HEK293 (cell line): ENCODE measurements around the gene SLC28A3.

ENCODE experiments used
- CTCF ChIA-PET: fragments of 350-600 bp; formaldehyde crosslinking; extraction: SDS; loops from one replicate; lab custom pipeline; 2021; ENCODE audit warnings: antibody characterized with exemption; lab: Yijun Ruan, JAX
- POLR2A ChIA-PET: fragments of 300-600 bp; formaldehyde crosslinking; extraction: SDS; loops from one replicate; lab custom pipeline; 2020; ENCODE audit warnings: antibody characterized with exemption, inconsistent platforms; lab: Yijun Ruan, JAX
- H3K27ac ChIP-seq: fragments of 200-500 bp; sonication (Bioruptor generic); 2 replicates; pipeline ENCODE4 v1.5.1; 2014; ENCODE audit warnings: low read depth, low read length, control low read depth, inconsistent platforms; ENCODE audit errors: extremely low read depth
- H3K36me3 ChIP-seq, 2 experiments: fragments of 200-500 bp in 1 of 2; sonication (Bioruptor generic) in 1 of 2; 1 replicate in 1 of 2; 2 replicates in 1 of 2; pipeline ENCODE4 v1.5.1; 2014 to 2017; ENCODE audit warnings: inconsistent platforms in 2 of 2, low read length in 2 of 2; ENCODE audit not compliant: control insufficient read depth in 2 of 2, insufficient read depth in 1 of 2
- H3K4me1 ChIP-seq: fragments of 200-500 bp; sonication (Bioruptor generic); 2 replicates; pipeline ENCODE4 v1.5.1; 2014; ENCODE audit warnings: mild to moderate bottlenecking, low read length, inconsistent platforms; ENCODE audit not compliant: control insufficient read depth, insufficient read depth
- H3K4me3 ChIP-seq: 2 replicates; pipeline ENCODE4 v1.5.1; 2011; ENCODE audit warnings: low read depth, mild to moderate bottlenecking, control low read depth, low read length, moderate library complexity
- H3K9me3 ChIP-seq: fragments of 200-500 bp; sonication (Bioruptor generic); 2 replicates; pipeline ENCODE4 v1.5.1; 2014; ENCODE audit warnings: low read depth, low read length, inconsistent platforms; ENCODE audit not compliant: control insufficient read depth, insufficient read depth
- EGR2 ChIP-seq: fragments of 450-650 bp; formaldehyde crosslinking; IDR thresholded peaks from 2 replicates; pipeline ENCODE4 v1.5.1; 2016; ENCODE audit warnings: low read depth, missing biosample characterization, missing genetic modification characterization
- IKZF3 ChIP-seq: fragments of 450-650 bp; IDR thresholded peaks from 2 replicates; pipeline ENCODE4 v1.5.0; 2018; ENCODE audit warnings: missing biosample characterization, mild to moderate bottlenecking, missing genetic modification characterization, moderate library complexity
- KLF9 ChIP-seq: fragments of 450-650 bp; formaldehyde crosslinking; IDR thresholded peaks from 2 replicates; pipeline ENCODE4 v1.5.1; 2016; ENCODE audit warnings: missing biosample characterization, missing genetic modification characterization, low read depth
- OSR2 ChIP-seq: fragments of 450-650 bp; formaldehyde crosslinking; IDR thresholded peaks from 2 replicates; pipeline ENCODE4 v1.5.1; 2016; ENCODE audit warnings: missing biosample characterization, missing genetic modification characterization
- YY2 ChIP-seq: fragments of 450-650 bp; formaldehyde crosslinking; IDR thresholded peaks from 2 replicates; pipeline ENCODE4 v1.5.1; 2016; ENCODE audit warnings: missing biosample characterization, missing genetic modification characterization
- ZFP3 ChIP-seq: fragments of 450-650 bp; formaldehyde crosslinking; IDR thresholded peaks from 2 replicates; pipeline ENCODE4 v1.5.1; 2016; ENCODE audit warnings: low read depth, missing biosample characterization, missing genetic modification characterization
- ZFP69B ChIP-seq: fragments of 450-650 bp; formaldehyde crosslinking; IDR thresholded peaks from 2 replicates; pipeline ENCODE4 v1.5.1; 2016; ENCODE audit warnings: missing biosample characterization, missing genetic modification characterization
- ZNF114 ChIP-seq: fragments of 450-650 bp; formaldehyde crosslinking; IDR thresholded peaks from 2 replicates; pipeline ENCODE4 v1.5.0; 2017; ENCODE audit warnings: missing biosample characterization, missing genetic modification characterization
- ZNF146 ChIP-seq: fragments of 450-650 bp; formaldehyde crosslinking; IDR thresholded peaks from 2 replicates; pipeline ENCODE4 v1.5.1; 2016; ENCODE audit warnings: missing biosample characterization, missing genetic modification characterization
- ZNF155 ChIP-seq: fragments of 450-650 bp; formaldehyde crosslinking; IDR thresholded peaks from 2 replicates; pipeline ENCODE4 v1.5.1; 2016; ENCODE audit warnings: missing biosample characterization, missing genetic modification characterization
- ZNF16 ChIP-seq: fragments of 450-650 bp; formaldehyde crosslinking; IDR thresholded peaks from 2 replicates; pipeline ENCODE4 v1.5.1; 2016; ENCODE audit warnings: low read depth, missing biosample characterization, missing genetic modification characterization
- ZNF169 ChIP-seq: fragments of 450-650 bp; formaldehyde crosslinking; IDR thresholded peaks from 2 replicates; pipeline ENCODE4 v1.5.1; 2016; ENCODE audit warnings: missing biosample characterization, missing genetic modification characterization
- ZNF274 ChIP-seq, 2 experiments: fragments of 200-500 bp in 1 of 2; fragments of 450-650 bp in 1 of 2; sonication (Bioruptor generic) in 1 of 2; formaldehyde crosslinking in 1 of 2; IDR thresholded peaks; 2 replicates each; pipeline versions ENCODE4 v1.5.1 to v1.6.1; 2014 to 2016; ENCODE audit warnings: borderline replicate concordance in 1 of 2, inconsistent platforms in 1 of 2, low read length in 1 of 2, missing biosample characterization in 1 of 2, missing genetic modification characterization in 1 of 2
- ZNF341 ChIP-seq: fragments of 450-650 bp; formaldehyde crosslinking; IDR thresholded peaks from 2 replicates; pipeline ENCODE4; 2016; ENCODE audit warnings: low read depth, missing biosample characterization, missing genetic modification characterization
- ZNF404 ChIP-seq: fragments of 450-650 bp; formaldehyde crosslinking; IDR thresholded peaks from 2 replicates; pipeline ENCODE4 v1.5.1; 2017; ENCODE audit warnings: missing biosample characterization, missing genetic modification characterization
- ZNF514 ChIP-seq: fragments of 450-650 bp; formaldehyde crosslinking; IDR thresholded peaks from 2 replicates; pipeline ENCODE4 v1.5.1; 2016; ENCODE audit warnings: missing biosample characterization, missing genetic modification characterization
- ZNF658 ChIP-seq: fragments of 450-650 bp; formaldehyde crosslinking; IDR thresholded peaks from 2 replicates; pipeline ENCODE4; 2016; ENCODE audit warnings: missing biosample characterization, missing genetic modification characterization
- ZNF677 ChIP-seq: fragments of 450-650 bp; IDR thresholded peaks from 2 replicates; pipeline ENCODE4 v1.5.0; 2018; ENCODE audit warnings: missing biosample characterization, mild to moderate bottlenecking, missing genetic modification characterization, moderate library complexity
- ZNF777 ChIP-seq: fragments of 450-650 bp; formaldehyde crosslinking; IDR thresholded peaks from 2 replicates; pipeline ENCODE4 v1.5.1; 2017; ENCODE audit warnings: missing biosample characterization, missing genetic modification characterization, borderline replicate concordance
- TF ChIP-seq, protein P1 (sequence below): fragments of 450-650 bp; formaldehyde crosslinking; IDR thresholded peaks from 2 replicates; pipeline ENCODE4 v1.5.1; 2016; ENCODE audit warnings: missing biosample characterization, missing genetic modification characterization, borderline replicate concordance
- TF ChIP-seq, protein P2 (sequence below): fragments of 450-650 bp; formaldehyde crosslinking; optimal IDR thresholded peaks from 2 replicates; pipeline ENCODE3; 2016; ENCODE audit warnings: missing biosample characterization, mild to moderate bottlenecking, missing genetic modification characterization
- TF ChIP-seq, protein P3 (sequence below): fragments of 450-650 bp; formaldehyde crosslinking; IDR thresholded peaks from 2 replicates; pipeline ENCODE4 v1.5.1; 2016; ENCODE audit warnings: missing biosample characterization, missing genetic modification characterization

Gene SLC28A3

DNA sequence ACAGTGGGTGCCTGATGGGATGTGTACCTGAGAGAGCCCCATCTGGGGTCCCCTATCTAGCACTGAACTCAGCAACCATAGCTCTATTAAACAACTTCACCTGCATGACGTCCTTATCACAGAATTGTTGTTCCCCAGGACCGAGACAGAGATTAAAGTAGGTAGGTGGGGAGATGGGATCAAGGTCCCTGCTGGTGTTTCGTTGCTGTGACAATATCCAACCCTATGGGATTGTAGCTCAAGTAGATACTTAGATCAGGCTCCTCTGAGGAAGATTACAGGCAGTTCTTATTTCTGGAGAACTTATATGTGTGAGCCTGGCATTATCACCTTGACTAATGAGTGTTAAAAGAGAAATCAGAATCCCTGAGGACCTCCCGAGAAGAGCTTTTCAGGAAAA lies 84.9 kb downstream of the SLC28A3 start (continued):
- TF ChIP-seq ZNF155 = no peak

DNA sequence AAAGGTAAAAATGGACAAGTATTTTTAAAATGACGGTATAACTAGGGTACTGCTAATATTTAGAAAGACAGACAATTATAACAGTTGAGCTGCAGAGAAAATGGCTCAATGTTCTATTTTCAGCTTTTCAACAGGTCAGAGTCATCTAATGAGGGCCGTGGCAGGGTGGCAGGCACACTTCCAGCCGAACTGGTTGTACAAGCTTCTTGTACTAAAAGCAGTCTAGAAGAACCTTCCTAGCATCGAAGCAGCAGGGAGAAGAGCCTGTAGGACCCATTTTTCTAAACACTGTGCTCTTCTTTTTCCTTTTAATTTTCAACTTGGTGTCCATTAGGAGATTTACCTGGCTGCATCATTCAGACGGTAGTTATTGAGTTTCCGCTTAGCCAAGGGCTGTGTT lies 85.6 kb downstream of the SLC28A3 start:
- Histone ChIP-seq H3K27ac (no peak overlapping the region), H3K9me3 (no peaks in the 10 kb centered on the region), H3K4me3 (no peak overlapping the region), H3K36me3 (no peaks in the 10 kb centered on the region), H3K4me1 (no peaks in the 10 kb centered on the region)
- POLR2A ChIA-PET = no interaction called here
- TF ChIP-seq OSR2 (tag by site-specific recombination) (no peak), ZNF677 (tag by site-specific recombination) (no peak), ZNF404 (tag by site-specific recombination) (no peak), ZNF777 (no peak), ZFP69B (tag by site-specific recombination) (no peak), ZNF514 (tag by site-specific recombination) (no peak), ZNF658 (no peak), ZNF114 (tag by site-specific recombination) (no peak)
- TF ChIP-seq, protein P1, sequence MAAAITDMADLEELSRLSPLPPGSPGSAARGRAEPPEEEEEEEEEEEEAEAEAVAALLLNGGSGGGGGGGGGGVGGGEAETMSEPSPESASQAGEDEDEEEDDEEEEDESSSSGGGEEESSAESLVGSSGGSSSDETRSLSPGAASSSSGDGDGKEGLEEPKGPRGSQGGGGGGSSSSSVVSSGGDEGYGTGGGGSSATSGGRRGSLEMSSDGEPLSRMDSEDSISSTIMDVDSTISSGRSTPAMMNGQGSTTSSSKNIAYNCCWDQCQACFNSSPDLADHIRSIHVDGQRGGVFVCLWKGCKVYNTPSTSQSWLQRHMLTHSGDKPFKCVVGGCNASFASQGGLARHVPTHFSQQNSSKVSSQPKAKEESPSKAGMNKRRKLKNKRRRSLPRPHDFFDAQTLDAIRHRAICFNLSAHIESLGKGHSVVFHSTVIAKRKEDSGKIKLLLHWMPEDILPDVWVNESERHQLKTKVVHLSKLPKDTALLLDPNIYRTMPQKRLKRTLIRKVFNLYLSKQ (tag by site-specific recombination) = no peak
- TF ChIP-seq, protein P2, sequence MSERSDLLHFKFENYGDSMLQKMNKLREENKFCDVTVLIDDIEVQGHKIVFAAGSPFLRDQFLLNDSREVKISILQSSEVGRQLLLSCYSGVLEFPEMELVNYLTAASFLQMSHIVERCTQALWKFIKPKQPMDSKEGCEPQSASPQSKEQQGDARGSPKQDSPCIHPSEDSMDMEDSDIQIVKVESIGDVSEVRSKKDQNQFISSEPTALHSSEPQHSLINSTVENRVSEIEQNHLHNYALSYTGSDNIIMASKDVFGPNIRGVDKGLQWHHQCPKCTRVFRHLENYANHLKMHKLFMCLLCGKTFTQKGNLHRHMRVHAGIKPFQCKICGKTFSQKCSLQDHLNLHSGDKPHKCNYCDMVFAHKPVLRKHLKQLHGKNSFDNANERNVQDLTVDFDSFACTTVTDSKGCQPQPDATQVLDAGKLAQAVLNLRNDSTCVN (tag by site-specific recombination) = no peak
- CTCF ChIA-PET = interaction anchor here (1.0 to 1.6 kb wide), 3 partner anchors 12 to 81 kb away, joined by 3 to 4 read pairs (median 3); no protein-coding TSS in a partner anchor

DNA sequence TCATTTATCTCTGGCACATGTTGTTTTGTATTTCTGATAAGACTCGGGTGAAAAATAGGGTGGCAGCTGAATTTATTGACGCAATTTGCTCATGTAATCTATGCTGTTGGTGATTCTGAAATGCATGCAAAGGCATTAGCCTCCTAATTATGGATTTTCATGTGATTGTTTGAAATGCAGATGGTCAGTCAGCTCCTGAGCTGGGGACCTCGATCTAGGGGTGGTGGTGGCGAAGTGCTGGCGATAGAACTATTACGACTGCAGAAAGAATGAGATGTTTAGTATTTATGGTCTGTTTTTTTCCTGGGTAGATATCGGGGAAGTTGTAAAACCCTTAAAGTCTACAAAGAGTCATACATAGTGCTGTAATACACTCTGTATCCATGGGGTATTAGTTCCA lies 88.6 kb downstream of the SLC28A3 start:
- Histone ChIP-seq H3K4me3 (no peak overlapping the region), H3K27ac (no peak overlapping the region), H3K9me3 (no peaks in the 10 kb centered on the region), H3K36me3 (no peaks in the 10 kb centered on the region), H3K4me1 (no peaks in the 10 kb centered on the region)
- POLR2A ChIA-PET = no interaction called here
- CTCF ChIA-PET = interaction anchor here (1.4 to 3.4 kb wide), 2 partner anchors 9 to 15 kb away, joined by 4 to 16 read pairs; no protein-coding TSS in a partner anchor
- TF ChIP-seq ZNF16 = no peak
- no peak for TF ChIP-seq EGR2 (tag by site-specific recombination)
- TF ChIP-seq ZNF169 = no peak
- TF ChIP-seq ZNF146 (tag by site-specific recombination) = no peak
- TF ChIP-seq, protein P3, sequence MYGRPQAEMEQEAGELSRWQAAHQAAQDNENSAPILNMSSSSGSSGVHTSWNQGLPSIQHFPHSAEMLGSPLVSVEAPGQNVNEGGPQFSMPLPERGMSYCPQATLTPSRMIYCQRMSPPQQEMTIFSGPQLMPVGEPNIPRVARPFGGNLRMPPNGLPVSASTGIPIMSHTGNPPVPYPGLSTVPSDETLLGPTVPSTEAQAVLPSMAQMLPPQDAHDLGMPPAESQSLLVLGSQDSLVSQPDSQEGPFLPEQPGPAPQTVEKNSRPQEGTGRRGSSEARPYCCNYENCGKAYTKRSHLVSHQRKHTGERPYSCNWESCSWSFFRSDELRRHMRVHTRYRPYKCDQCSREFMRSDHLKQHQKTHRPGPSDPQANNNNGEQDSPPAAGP (tag by site-specific recombination) = no peak
- no peak for TF ChIP-seq ZNF274 (IDR thresholded peaks at IDR 0.05; ENCODE audit: low read length)
- TF ChIP-seq ZNF274 (tag by site-specific recombination; IDR thresholded peaks at IDR 0.05; ENCODE audit: borderline replicate concordance) = no peak
- no peak for TF ChIP-seq ZFP3 (tag by site-specific recombination)
- no peak for TF ChIP-seq ZNF341 (tag by site-specific recombination)
- TF ChIP-seq KLF9 (tag by site-specific recombination) = no peak
- TF ChIP-seq YY2 (tag by site-specific recombination) = no peak
- no peak for TF ChIP-seq IKZF3
